ENCODE results near the gene ART4.

DNA sequence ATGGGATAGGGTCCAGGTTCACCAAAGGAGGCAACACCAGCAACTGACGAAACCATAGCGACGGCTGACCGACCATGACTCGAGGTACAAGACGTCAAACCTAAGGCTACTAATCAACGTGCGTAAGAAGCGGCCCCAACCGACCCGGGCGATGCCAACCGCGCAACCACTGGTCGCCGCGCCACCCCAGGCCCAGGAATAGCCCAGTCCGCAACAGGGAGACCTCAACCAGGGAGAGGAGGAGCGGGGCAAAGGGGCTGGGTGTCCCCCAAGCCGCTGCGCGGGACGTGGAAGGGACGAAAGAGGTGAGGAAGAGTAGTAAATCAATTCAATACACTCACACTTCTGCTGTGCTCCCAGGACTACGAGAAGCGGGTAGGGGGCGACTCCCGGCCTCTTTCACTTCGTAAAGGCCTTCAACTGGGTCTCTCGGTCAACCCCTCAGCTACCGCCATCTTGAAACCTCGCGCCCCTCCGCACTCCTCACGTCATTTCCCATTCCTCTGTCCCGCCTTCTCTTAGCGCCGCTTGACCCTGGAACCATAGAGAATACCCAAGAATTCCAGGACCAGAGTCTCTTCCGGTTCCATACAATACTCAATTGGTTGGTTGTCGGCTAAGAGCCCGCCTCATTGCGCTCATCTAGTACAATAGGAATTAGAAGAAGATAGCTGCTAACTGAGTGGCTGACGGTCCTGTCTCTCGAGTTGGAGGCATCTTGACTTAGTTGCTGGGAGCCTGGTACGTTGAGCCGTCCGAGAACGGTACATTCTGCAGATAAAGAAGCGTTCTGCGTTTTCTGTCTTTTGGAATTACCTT lies 40.1 kb downstream of the ART4 start, which contains the start of the genes C12orf60 and WBP11:
- TF ChIP-seq POLR2AphosphoS5 (IDR thresholded peaks at IDR 0.05; ENCODE audit: low read depth, low read length) (peak; percentile 83), REST (IDR thresholded peaks at IDR 0.05; ENCODE audit: insufficient read depth in 1 of 2, low read depth in 2 of 2, low read length in 1 of 2) (no peak), CTCF (IDR thresholded peaks at IDR 0.05) (no peak)

Measured in Panc1 (cell line).